Measurements from ENCODE around the gene DUOX1. TPM values are rescaled to one million over a fixed set of nuclear protein-coding genes. Genes with fewer than 3 reads are reported as not detected.

DUOX1 gene
- polyA plus RNA-seq, 1 donor (not counting 4 experiments of a cell fraction or from before 2014, with no cell fraction given) = 16.3 TPM

- TF ChIP-seq CTCF (optimal IDR thresholded peaks at IDR 0.05 in 1 of 3, IDR thresholded peaks at IDR 0.05 in 1 of 3, conservative IDR thresholded peaks at IDR 0.05 in 1 of 3; ENCODE audit: extremely low read depth in 1 of 3, insufficient read depth in 2 of 3, low read length in 3 of 3) (no peak), EZH2 (IDR thresholded peaks at IDR 0.05; ENCODE audit: low read length) (no peak)
- no peaks in the 10 kb centered on the region for H3K9me1 ChIP-seq (ENCODE audit: control insufficient read depth, extremely low read depth, insufficient read depth, low read length)
- H3K9me3 ChIP-seq (ENCODE audit: control insufficient read depth, low read depth, low read length) = no peaks in the 10 kb centered on the region
- H3K27ac ChIP-seq (ENCODE audit: control insufficient read depth, insufficient read depth, low read length) = no peak overlapping the region
- no peak overlapping the region for H3K9ac ChIP-seq (ENCODE audit: control insufficient read depth, extremely low read depth, insufficient read depth, low read length)
- no peaks in the 10 kb centered on the region for H4K20me1 ChIP-seq (ENCODE audit: control insufficient read depth, extremely low read depth, insufficient read depth, low read length)
- H3K79me2 ChIP-seq (ENCODE audit: control insufficient read depth, insufficient read depth, low read length) = no peaks in the 10 kb centered on the region
- peaks cover 10 to 44% of the 10 kb centered on the region in 2 experiments for H3K36me3 ChIP-seq (ENCODE audit: control insufficient read depth in 2 of 2, extremely low read depth in 1 of 2, insufficient read depth in 2 of 2, low read length in 2 of 2)
- FAIRE-seq = no peak
- dilution Hi-C loops (cut with MboI; ENCODE audit: extremely low pct_ligation_motif_present, low sequenced_read_pairs) = no loop called here
- H2AFZ ChIP-seq (ENCODE audit: control insufficient read depth, low read length) = no peak overlapping the region
- no peak for DNase-seq (ENCODE audit: low read depth, low spot score)
- peaks cover under 1% of the 10 kb centered on the region for H3K4me1 ChIP-seq (ENCODE audit: control insufficient read depth, extremely low read depth, insufficient read depth, low read length)
- no peaks in the 10 kb centered on the region for H3K27me3 ChIP-seq (ENCODE audit: control insufficient read depth, extremely low read depth, insufficient read depth, low read length)
- H3K4me3 ChIP-seq (ENCODE audit: control insufficient read depth in 2 of 3, extremely low read depth in 1 of 3, insufficient read depth in 2 of 3, low read depth in 1 of 3, low read length in 3 of 3) = no peak overlapping the region
- no peak overlapping the region for H3K4me2 ChIP-seq (ENCODE audit: control insufficient read depth, extremely low read depth, insufficient read depth, low read depth, low read length)
These were observed 9.3 kb downstream of the DUOX1 start for GRCh38 chr15:45138814-45139765.

GRCh38 chr15:45139770-45140169 is 10.0 kb downstream of the DUOX1 start:
- no peak for FAIRE-seq
- Histone ChIP-seq H3K36me3 (ENCODE audit: control insufficient read depth in 2 of 2, extremely low read depth in 1 of 2, insufficient read depth in 2 of 2, low read length in 2 of 2) (peaks cover 11 to 44% of the 10 kb centered on the region in 2 experiments), H3K79me2 (ENCODE audit: control insufficient read depth, insufficient read depth, low read length) (no peaks in the 10 kb centered on the region), H3K4me3 (ENCODE audit: control insufficient read depth in 2 of 3, extremely low read depth in 1 of 3, insufficient read depth in 2 of 3, low read depth in 1 of 3, low read length in 3 of 3) (no peak overlapping the region), H3K27me3 (ENCODE audit: control insufficient read depth, extremely low read depth, insufficient read depth, low read length) (no peaks in the 10 kb centered on the region), H3K4me2 (ENCODE audit: control insufficient read depth, extremely low read depth, insufficient read depth, low read depth, low read length) (no peak overlapping the region), H3K4me1 (ENCODE audit: control insufficient read depth, extremely low read depth, insufficient read depth, low read length) (no peaks in the 10 kb centered on the region), H3K9ac (ENCODE audit: control insufficient read depth, extremely low read depth, insufficient read depth, low read length) (no peak overlapping the region), H3K9me3 (ENCODE audit: control insufficient read depth, low read depth, low read length) (no peaks in the 10 kb centered on the region), H3K9me1 (ENCODE audit: control insufficient read depth, extremely low read depth, insufficient read depth, low read length) (no peaks in the 10 kb centered on the region), H4K20me1 (ENCODE audit: control insufficient read depth, extremely low read depth, insufficient read depth, low read length) (no peaks in the 10 kb centered on the region), H2AFZ (ENCODE audit: control insufficient read depth, low read length) (no peak overlapping the region), H3K27ac (ENCODE audit: control insufficient read depth, insufficient read depth, low read length) (no peak overlapping the region)
- dilution Hi-C loops (cut with MboI; ENCODE audit: extremely low pct_ligation_motif_present, low sequenced_read_pairs) = no loop called here
- TF ChIP-seq EZH2 (IDR thresholded peaks at IDR 0.05; ENCODE audit: low read length) = no peak
- TF ChIP-seq CTCF (optimal IDR thresholded peaks at IDR 0.05 in 1 of 3, IDR thresholded peaks at IDR 0.05 in 1 of 3, conservative IDR thresholded peaks at IDR 0.05 in 1 of 3; ENCODE audit: extremely low read depth in 1 of 3, insufficient read depth in 2 of 3, low read length in 3 of 3) = no peak
- DNase-seq (ENCODE audit: low read depth, low spot score) = no peak

Data from keratinocyte (primary cell).